Measurements from ENCODE around the gene SREBF1. TPM values are rescaled to one million over a fixed set of nuclear protein-coding genes. Genes with fewer than 3 reads are reported as not detected.

Gene SREBF1
- polyA plus RNA-seq, 1 of the 3 experiments (the other 2 are of a cell fraction): 20.4 TPM

DNA sequence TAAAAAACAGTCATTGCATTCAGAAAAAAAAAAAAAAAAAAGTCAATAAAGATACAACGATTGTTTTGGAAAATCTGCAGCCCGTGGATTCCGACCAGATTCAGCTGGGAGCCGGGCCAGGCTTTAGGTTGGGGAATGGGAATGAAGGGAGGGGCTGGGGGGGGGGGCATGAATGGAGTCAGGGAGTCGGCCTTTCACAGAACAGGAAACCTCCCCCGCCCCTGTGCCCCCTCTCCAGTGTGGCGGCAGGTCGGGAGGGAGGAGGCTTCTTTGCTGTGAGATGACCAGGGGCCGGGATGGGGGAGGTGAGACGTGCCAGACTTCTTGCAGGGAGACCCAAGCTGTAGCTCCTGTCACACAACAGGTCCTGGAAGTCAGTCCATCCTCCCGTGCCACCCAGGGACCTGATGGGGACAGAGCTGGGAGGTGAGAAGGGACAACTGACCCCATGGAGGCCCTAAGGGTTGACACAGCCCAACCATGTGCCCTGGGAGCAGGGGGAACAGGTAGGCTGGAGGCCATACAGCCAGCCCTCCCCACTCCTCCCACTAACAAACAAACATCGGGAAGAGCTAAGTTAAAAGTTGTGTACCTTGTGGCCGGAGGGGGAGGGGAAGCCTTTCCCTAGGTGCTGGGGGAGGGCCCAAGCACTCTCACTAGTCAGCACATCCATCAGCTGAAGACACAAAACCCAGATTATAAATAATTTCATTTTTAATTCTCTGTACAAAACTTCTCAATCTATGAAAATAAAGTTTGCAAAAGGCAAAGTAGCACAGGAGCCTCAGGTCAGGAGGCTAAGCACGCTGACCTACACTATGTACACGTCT lies 25.2 kb downstream of the SREBF1 start:
- Histone ChIP-seq H3K9me2 (no peaks in the 10 kb centered on the region), H3K4me2 (no peak overlapping the region), H3K4me1 (ENCODE audit: control insufficient read depth in 1 of 2, insufficient read depth in 2 of 2, low read depth in 1 of 2, low read length in 1 of 2) (peaks cover 0 to 56% of the 10 kb centered on the region in 2 experiments; a peak in 3 of 4 replicates), H4K20me1 (ENCODE audit: insufficient read depth) (no peaks in the 10 kb centered on the region), H3K9ac (no peak overlapping the region), H3K9me3 (no peaks in the 10 kb centered on the region), H3K4me3 (ENCODE audit: low read depth in 2 of 2, low read length in 1 of 2) (no peak overlapping the region; a peak in 1 of 4 replicates), H3K36me3 (replicated peaks in 1 of 2; ENCODE audit: control insufficient read depth in 1 of 2, insufficient read depth in 2 of 2, low read length in 1 of 2) (peaks cover 2 to 63% of the 10 kb centered on the region in 2 experiments), H3K79me2 (ENCODE audit: insufficient read depth) (no peaks in the 10 kb centered on the region), H3K27me3 (ENCODE audit: insufficient read depth) (no peaks in the 10 kb centered on the region), H3F3A (replicated peaks; ENCODE audit: insufficient read depth) (peaks cover 6% of the 10 kb centered on the region), H2AFZ (ENCODE audit: low read depth) (no peak overlapping the region), H3K27ac (ENCODE audit: low read depth in 2 of 2, low read length in 1 of 2) (peak overlapping the region in 1 of 2 experiments; percentile 69; a peak in 2 of 4 replicates)
- CTCF ChIA-PET: interaction anchor here (0.7 to 5.3 kb wide), 39 partner anchors 10 to 222 kb away, joined by 3 to 72 read pairs (median 5); partner anchors contain the start of gene SREBF1
- POLR2A ChIA-PET: interaction anchor here (0.6 to 1.9 kb wide), 3 partner anchors 25 to 50 kb away, joined by 4 to 8 read pairs (median 4); partner anchors contain the start of gene SREBF1
- TF ChIP-seq RCOR1 (IDR thresholded peaks at IDR 0.05; ENCODE audit: low read length): no peak
- no peak for TF ChIP-seq REST (IDR thresholded peaks at IDR 0.05; ENCODE audit: low read depth, low read length)
- DNase-seq: no peak
- 59% methylated on average over 13 of the region's 15 CpGs for WGBS (ENCODE audit: low lambda C conversion rate)

DNA sequence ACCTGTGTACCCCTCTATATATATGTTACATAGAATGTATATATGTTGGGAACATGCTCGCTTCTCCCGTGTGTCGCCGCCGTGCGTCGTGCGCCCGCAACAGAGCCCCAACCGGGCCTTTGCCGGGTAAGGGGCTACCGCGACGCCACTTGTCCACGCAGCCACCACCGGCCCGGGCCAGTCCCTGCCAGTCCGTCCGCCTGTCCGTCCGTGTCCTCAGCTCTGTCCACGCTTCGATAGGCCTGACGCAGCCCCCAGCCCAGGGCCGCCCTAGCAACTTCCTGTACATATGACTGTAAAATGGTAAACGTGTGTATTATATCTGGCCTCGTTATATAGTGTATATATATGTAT lies 25.9 kb downstream of the SREBF1 start:
- 95% methylated on average over 27 of the region's 27 CpGs for WGBS (ENCODE audit: low lambda C conversion rate)
- H3K4me2 ChIP-seq: no peak overlapping the region

More for the DNA sequence above, 25.9 kb downstream of the SREBF1 start:
- no peaks in the 10 kb centered on the region for H3K9me2 ChIP-seq
- H3K79me2 ChIP-seq (ENCODE audit: insufficient read depth): no peaks in the 10 kb centered on the region
- H3K9ac ChIP-seq: no peak overlapping the region
- peaks cover 2 to 65% of the 10 kb centered on the region in 2 experiments for H3K36me3 ChIP-seq (replicated peaks in 1 of 2; ENCODE audit: control insufficient read depth in 1 of 2, insufficient read depth in 2 of 2, low read length in 1 of 2)
- no peak overlapping the region for H3K4me3 ChIP-seq (ENCODE audit: low read depth in 2 of 2, low read length in 1 of 2)
- H3K9me3 ChIP-seq: no peaks in the 10 kb centered on the region
- no peak overlapping the region for H2AFZ ChIP-seq (ENCODE audit: low read depth)
- H3K4me1 ChIP-seq (ENCODE audit: control insufficient read depth in 1 of 2, insufficient read depth in 2 of 2, low read depth in 1 of 2, low read length in 1 of 2): peaks cover 0 to 56% of the 10 kb centered on the region in 2 experiments; a peak in 3 of 4 replicates
- TF ChIP-seq NFIC (IDR thresholded peaks at IDR 0.05; ENCODE audit: borderline replicate concordance) (no peak), POLR2AphosphoS5 (IDR thresholded peaks at IDR 0.05; ENCODE audit: low read depth, low read length) (no peak), MXI1 (IDR thresholded peaks at IDR 0.05; ENCODE audit: low read depth, low read length) (no peak), CHD2 (IDR thresholded peaks at IDR 0.05; ENCODE audit: low read length, partially characterized antibody) (no peak), RFX5 (IDR thresholded peaks at IDR 0.05; ENCODE audit: low read length) (no peak), FOSL2 (IDR thresholded peaks at IDR 0.05; ENCODE audit: borderline replicate concordance, low read depth) (no peak), EP300 (IDR thresholded peaks at IDR 0.05; ENCODE audit: borderline replicate concordance in 1 of 2, low read depth in 1 of 2, low read length in 1 of 2) (no peak), JUND (IDR thresholded peaks at IDR 0.05) (no peak), SMC3 (IDR thresholded peaks at IDR 0.05; ENCODE audit: low read depth, low read length) (no peak), ELF1 (IDR thresholded peaks at IDR 0.05) (no peak)
- TF ChIP-seq, protein P1, sequence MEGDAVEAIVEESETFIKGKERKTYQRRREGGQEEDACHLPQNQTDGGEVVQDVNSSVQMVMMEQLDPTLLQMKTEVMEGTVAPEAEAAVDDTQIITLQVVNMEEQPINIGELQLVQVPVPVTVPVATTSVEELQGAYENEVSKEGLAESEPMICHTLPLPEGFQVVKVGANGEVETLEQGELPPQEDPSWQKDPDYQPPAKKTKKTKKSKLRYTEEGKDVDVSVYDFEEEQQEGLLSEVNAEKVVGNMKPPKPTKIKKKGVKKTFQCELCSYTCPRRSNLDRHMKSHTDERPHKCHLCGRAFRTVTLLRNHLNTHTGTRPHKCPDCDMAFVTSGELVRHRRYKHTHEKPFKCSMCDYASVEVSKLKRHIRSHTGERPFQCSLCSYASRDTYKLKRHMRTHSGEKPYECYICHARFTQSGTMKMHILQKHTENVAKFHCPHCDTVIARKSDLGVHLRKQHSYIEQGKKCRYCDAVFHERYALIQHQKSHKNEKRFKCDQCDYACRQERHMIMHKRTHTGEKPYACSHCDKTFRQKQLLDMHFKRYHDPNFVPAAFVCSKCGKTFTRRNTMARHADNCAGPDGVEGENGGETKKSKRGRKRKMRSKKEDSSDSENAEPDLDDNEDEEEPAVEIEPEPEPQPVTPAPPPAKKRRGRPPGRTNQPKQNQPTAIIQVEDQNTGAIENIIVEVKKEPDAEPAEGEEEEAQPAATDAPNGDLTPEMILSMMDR (IDR thresholded peaks at IDR 0.05): no peak
- TF ChIP-seq, protein P2, sequence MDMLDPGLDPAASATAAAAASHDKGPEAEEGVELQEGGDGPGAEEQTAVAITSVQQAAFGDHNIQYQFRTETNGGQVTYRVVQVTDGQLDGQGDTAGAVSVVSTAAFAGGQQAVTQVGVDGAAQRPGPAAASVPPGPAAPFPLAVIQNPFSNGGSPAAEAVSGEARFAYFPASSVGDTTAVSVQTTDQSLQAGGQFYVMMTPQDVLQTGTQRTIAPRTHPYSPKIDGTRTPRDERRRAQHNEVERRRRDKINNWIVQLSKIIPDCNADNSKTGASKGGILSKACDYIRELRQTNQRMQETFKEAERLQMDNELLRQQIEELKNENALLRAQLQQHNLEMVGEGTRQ (IDR thresholded peaks at IDR 0.05; ENCODE audit: borderline replicate concordance, low read depth, low read length): no peak
- POLR2A ChIA-PET: no interaction called here
- no peak for DNase-seq
- H3F3A ChIP-seq (replicated peaks; ENCODE audit: insufficient read depth): peaks cover 6% of the 10 kb centered on the region
- H3K27me3 ChIP-seq (ENCODE audit: insufficient read depth): no peaks in the 10 kb centered on the region
- CTCF ChIA-PET: interaction anchor here (0.8 to 5.3 kb wide), 16 partner anchors 9 to 117 kb away, joined by 3 to 72 read pairs (median 16); partner anchors contain the start of gene SREBF1
- H3K27ac ChIP-seq (ENCODE audit: low read depth in 2 of 2, low read length in 1 of 2): no peak overlapping the region; a peak in 1 of 4 replicates
- H4K20me1 ChIP-seq (ENCODE audit: insufficient read depth): no peaks in the 10 kb centered on the region
